Gastrocnemius medialis (tissue), 4 donors: Measurements from ENCODE around the gene ADAMTSL1.

ENCODE experiments used
- CTCF ChIP-seq, 5 experiments: fragments of 450-650 bp in 3 of 5; fragments of 200-600 bp in 2 of 5; sonication (generic) in 2 of 5; IDR thresholded peaks in 4 of 5; conservative IDR thresholded peaks in 1 of 5; 1 replicate in 4 of 5; 2 replicates in 1 of 5; pipeline ENCODE4 v1.5.1; 2016 to 2019; ENCODE audit warnings: antibody characterized with exemption in 5 of 5, mild to moderate bottlenecking in 3 of 5, moderate library complexity in 3 of 5
- POLR2A ChIP-seq, 2 donors: fragments of 450-650 bp; IDR thresholded peaks; one replicate each; pipeline ENCODE4 v1.6.1; 2017; ENCODE audit warnings: antibody characterized with exemption in 2 of 2, mild to moderate bottlenecking in 2 of 2, moderate library complexity in 2 of 2

GRCh38 chr9:18707489-18708205 lies 233.7 kb downstream of the ADAMTSL1 start:
- TF ChIP-seq CTCF (IDR thresholded peaks at IDR 0.05 in 4 of 5, conservative IDR thresholded peaks at IDR 0.05 in 1 of 5): no peak
- TF ChIP-seq POLR2A (IDR thresholded peaks at IDR 0.05): no peak
